Measurements from ENCODE around the gene GABRG3. TPM values are rescaled to one million over a fixed set of nuclear protein-coding genes. Genes with fewer than 3 reads are reported as not detected.

GABRG3 gene
- total and polyA plus RNA-seq, 11 donors, result not detected

GRCh38 chr15:27127815-27128570 lies 157.0 kb downstream of the GABRG3 start:
- Histone ChIP-seq H3K27ac (no peak overlapping the region), H3K27me3 (no peaks in the 10 kb centered on the region), H3K36me3 (no peaks in the 10 kb centered on the region), H3K9me3 (peaks cover 0 to 14% (median 0%) of the 10 kb centered on the region in 12 donors), H3K4me1 (no peaks in the 10 kb centered on the region), H3K4me3 (no peak overlapping the region)
- no peak for ATAC-seq
- WGBS, 4 donors, result 59 to 66% (median 61%) methylated on average over 12 of the region's 12 CpGs
- intact Hi-C loops (cut with DNase I), result loop anchor here in 1 of 10 donors (10.0 kb wide), 1 partner anchor 63 kb away; no protein-coding TSS in a partner anchor
- TF ChIP-seq POLR2A (IDR thresholded peaks at IDR 0.05) (no peak), CTCF (IDR thresholded peaks at IDR 0.05) (no peak)
- no peak for DNase-seq

- Histone ChIP-seq H3K9me3 (peaks cover 0 to 14% (median 0%) of the 10 kb centered on the region in 12 donors), H3K27ac (no peak overlapping the region), H3K36me3 (no peaks in the 10 kb centered on the region), H3K4me1 (no peaks in the 10 kb centered on the region), H3K27me3 (peaks cover 0 to 6% (median 0%) of the 10 kb centered on the region in 9 donors), H3K4me3 (no peak overlapping the region)
- TF ChIP-seq CTCF (IDR thresholded peaks at IDR 0.05) (no peak), POLR2A (IDR thresholded peaks at IDR 0.05) (no peak)
- WGBS, 4 donors, result 35 to 48% (median 44%) methylated on average over 2 of the region's 2 CpGs
- intact Hi-C loops (cut with DNase I), result no loop called here
- DNase-seq (no peak), ATAC-seq (no peak)
These were observed 162.3 kb downstream of the GABRG3 start for GRCh38 chr15:27133249-27133648.

- intact Hi-C loops (cut with DNase I), result no loop called here
- Histone ChIP-seq H3K4me3 (no peak overlapping the region), H3K27me3 (peaks cover 0 to 6% (median 0%) of the 10 kb centered on the region in 9 donors), H3K4me1 (no peaks in the 10 kb centered on the region), H3K9me3 (peaks cover 0 to 11% (median 0%) of the 10 kb centered on the region in 12 donors), H3K36me3 (no peaks in the 10 kb centered on the region), H3K27ac (no peak overlapping the region)
- 88 to 96% (median 90%) methylated on average over 4 of the region's 4 CpGs for WGBS, 4 donors
- DNase-seq, result no peak
- ATAC-seq, result no peak
- TF ChIP-seq CTCF (IDR thresholded peaks at IDR 0.05) (no peak), POLR2A (IDR thresholded peaks at IDR 0.05) (no peak)
These were observed 163.5 kb downstream of the GABRG3 start for GRCh38 chr15:27134481-27134880.

- ATAC-seq (no peak), DNase-seq (no peak)
- Histone ChIP-seq H3K4me1 (no peaks in the 10 kb centered on the region), H3K4me3 (no peak overlapping the region), H3K36me3 (no peaks in the 10 kb centered on the region), H3K9me3 (peaks cover 0 to 7% (median 0%) of the 10 kb centered on the region in 12 donors), H3K27me3 (peaks cover 0 to 6% (median 0%) of the 10 kb centered on the region in 9 donors), H3K27ac (no peak overlapping the region)
- intact Hi-C loops (cut with DNase I), result no loop called here
- WGBS, 4 donors, result 67 to 93% (median 76%) methylated on average over 1 of the region's 1 CpG
- TF ChIP-seq CTCF (IDR thresholded peaks at IDR 0.05) (no peak), POLR2A (IDR thresholded peaks at IDR 0.05) (no peak)
These were observed 164.2 kb downstream of the GABRG3 start for GRCh38 chr15:27135151-27135550.

All from heart left ventricle (tissue), 16 donors.